ENCODE results near the gene UBE2K. TPM values are rescaled to one million over a fixed set of nuclear protein-coding genes. Genes with fewer than 3 reads are reported as not detected.
"Not testable (repeated sequence)": the region's sequence is repeated elsewhere in the genome, so short reads cannot be mapped to it uniquely, and the experiment has no call there.

UBE2K gene
- polyA plus RNA-seq (2012; ENCODE audit: insufficient read depth, insufficient read length, low read depth): 119 TPM

- peak within 1 kb of the TSS; percentile 78 for H3K4me3 ChIP-seq (ENCODE audit: low read depth, low read length)
- no peak for TF ChIP-seq CTCF (IDR thresholded peaks at IDR 0.05; ENCODE audit: low read depth, low read length)
- peaks cover 11% of the 10 kb centered on the region for H3K36me3 ChIP-seq
- H3K4me1 ChIP-seq: no peaks in the 10 kb centered on the region; the same call in 1 of the 2 replicates
- H3K9me3 ChIP-seq: no peaks in the 10 kb centered on the region
- DNase-seq: peak; percentile 94
- no peaks in the 10 kb centered on the region for H3K27me3 ChIP-seq
Observed at GRCh38 chr4:39697740-39698423, at the start of gene UBE2K. TSS of gene UBE2K (plus strand) at chr4:39698136. CDS start at chr4:39698328, 192 bp downstream.

GRCh38 chr4:39648213-39648612, 49.7 kb upstream of the UBE2K start:
- H3K4me1 ChIP-seq: no peaks in the 10 kb centered on the region
- H3K36me3 ChIP-seq: no peaks in the 10 kb centered on the region
- no peaks in the 10 kb centered on the region for H3K9me3 ChIP-seq
- no peak for TF ChIP-seq CTCF (IDR thresholded peaks at IDR 0.05; ENCODE audit: low read depth, low read length)
- DNase-seq: no peak
- no peak overlapping the region for H3K4me3 ChIP-seq (ENCODE audit: low read depth, low read length)
- no peaks in the 10 kb centered on the region for H3K27me3 ChIP-seq

- no peaks in the 10 kb centered on the region for H3K4me1 ChIP-seq
- H3K36me3 ChIP-seq: no peaks in the 10 kb centered on the region
- peak; percentile 17 for DNase-seq
- no peak for TF ChIP-seq CTCF (IDR thresholded peaks at IDR 0.05; ENCODE audit: low read depth, low read length)
- H3K4me3 ChIP-seq (ENCODE audit: low read depth, low read length): no peak overlapping the region
- no peaks in the 10 kb centered on the region for H3K9me3 ChIP-seq
- H3K27me3 ChIP-seq: no peaks in the 10 kb centered on the region
Observed at GRCh38 chr4:39648827-39649558, 48.9 kb upstream of the UBE2K start.

- Histone ChIP-seq H3K9me3 (no peaks in the 10 kb centered on the region), H3K27me3 (no peaks in the 10 kb centered on the region), H3K36me3 (no peaks in the 10 kb centered on the region), H3K4me1 (no peaks in the 10 kb centered on the region), H3K4me3 (ENCODE audit: low read depth, low read length) (no peak overlapping the region)
- TF ChIP-seq CTCF (IDR thresholded peaks at IDR 0.05; ENCODE audit: low read depth, low read length): no peak
- no peak for DNase-seq
Observed at GRCh38 chr4:39649639-39650265, 48.2 kb upstream of the UBE2K start.

GRCh38 chr4:39651586-39651985, 46.4 kb upstream of the UBE2K start:
- not testable (repeated sequence) for H3K4me1 ChIP-seq; H3K9me3 ChIP-seq; H3K4me3 ChIP-seq (ENCODE audit: low read depth, low read length); H3K27me3 ChIP-seq; DNase-seq; H3K36me3 ChIP-seq

- no peak for DNase-seq
- no peak for TF ChIP-seq CTCF (IDR thresholded peaks at IDR 0.05; ENCODE audit: low read depth, low read length)
- H3K4me3 ChIP-seq (ENCODE audit: low read depth, low read length): no peak overlapping the region
Observed at GRCh38 chr4:39655211-39655610, 42.7 kb upstream of the UBE2K start.

More at GRCh38 chr4:39655211-39655610, 42.7 kb upstream of the UBE2K start:
- Histone ChIP-seq H3K36me3 (no peaks in the 10 kb centered on the region), H3K27me3 (no peaks in the 10 kb centered on the region), H3K4me1 (no peaks in the 10 kb centered on the region), H3K9me3 (no peaks in the 10 kb centered on the region)
